GM23338 (cell line): ENCODE results near the gene BMP10. TPM values are rescaled to one million over a fixed set of nuclear protein-coding genes. Genes with fewer than 3 reads are reported as not detected.
A peak's percentile ranks its signal among the peaks of the same experiment; 100 is the strongest.

Experiments
- ATAC-seq: fragments of 200-7000 bp; cut with Tn5 transposase; 3 replicates; pipeline ENCODE4 v1.9.1; 2020
- DNase-seq: peaks from one replicate; pipeline ENCODE4 v3.0.0-alpha.2; 2015; ENCODE audit warnings: low spot score
- H2AFZ ChIP-seq: fragments of 200-600 bp; sonication (generic); 2 replicates; pipeline ENCODE4 v1.8.0; 2016; ENCODE audit warnings: antibody characterized with exemption, mild to moderate bottlenecking, moderate library complexity
- H3F3A ChIP-seq: fragments of 200-600 bp; sonication (generic); replicated peaks from 2 replicates; pipeline ENCODE4 v1.8.0; 2017; ENCODE audit warnings: antibody characterized with exemption, mixed run types, low read depth
- H3K27ac ChIP-seq: fragments of 200-600 bp; sonication (generic); 2 replicates; pipeline ENCODE4 v1.6.1; 2016; ENCODE audit warnings: low read depth
- H3K27me3 ChIP-seq: fragments of 200-600 bp; sonication (generic); 2 replicates; pipeline ENCODE4 v1.8.0; 2016; ENCODE audit warnings: mild to moderate bottlenecking, mixed run types, moderate library complexity; ENCODE audit not compliant: insufficient read depth
- H3K36me3 ChIP-seq: fragments of 200-600 bp; sonication (generic); 2 replicates; pipeline ENCODE4 v1.8.0; 2016; ENCODE audit warnings: mild to moderate bottlenecking; ENCODE audit not compliant: insufficient read depth
- H3K4me1 ChIP-seq: fragments of 200-600 bp; sonication (generic); 2 replicates; pipeline ENCODE4 v1.8.0; 2016; ENCODE audit warnings: mild to moderate bottlenecking, moderate library complexity; ENCODE audit not compliant: insufficient read depth
- H3K4me2 ChIP-seq: fragments of 200-600 bp; sonication (generic); 2 replicates; pipeline ENCODE4 v1.7.1; 2017; ENCODE audit warnings: mixed run types
- H3K4me3 ChIP-seq: fragments of 200-600 bp; sonication (generic); 2 replicates; pipeline ENCODE4 v1.6.1; 2016; ENCODE audit warnings: mixed run types
- H3K79me2 ChIP-seq: fragments of 200-600 bp; sonication (generic); replicated peaks from 2 replicates; pipeline ENCODE4 v1.8.0; 2017; ENCODE audit warnings: mild to moderate bottlenecking; ENCODE audit not compliant: insufficient read depth
- H3K9me2 ChIP-seq: fragments of 200-600 bp; sonication (generic); 2 replicates; pipeline ENCODE4 v1.8.0; 2017; ENCODE audit not compliant: insufficient read depth
- H4K20me1 ChIP-seq: fragments of 200-600 bp; sonication (generic); replicated peaks from 2 replicates; pipeline ENCODE4 v1.8.0; 2017; ENCODE audit warnings: mild to moderate bottlenecking; ENCODE audit not compliant: insufficient read depth
- H3K27ac Mint-ChIP-seq: 2 replicates; pipeline ENCODE4 v1.8.0; 2020; ENCODE audit warnings: inconsistent platforms, mild to moderate bottlenecking, moderate library complexity, mixed read lengths
- H3K27me3 Mint-ChIP-seq: 3 replicates; pipeline ENCODE4 v1.8.0; 2022; ENCODE audit warnings: low read depth, mild to moderate bottlenecking, moderate library complexity, mixed read lengths, inconsistent platforms; ENCODE audit not compliant: insufficient read depth, poor library complexity
- H3K36me3 Mint-ChIP-seq: 3 replicates; pipeline ENCODE4 v1.8.0; 2021; ENCODE audit warnings: low read depth, mild to moderate bottlenecking, inconsistent platforms, moderate library complexity, mixed read lengths
- H3K4me1 Mint-ChIP-seq: 3 replicates; pipeline ENCODE4 v1.8.0; 2020; ENCODE audit warnings: mild to moderate bottlenecking, inconsistent platforms, mixed read lengths
- H3K4me3 Mint-ChIP-seq: 3 replicates; pipeline ENCODE4 v1.8.0; 2021; ENCODE audit warnings: moderate library complexity, mild to moderate bottlenecking, inconsistent platforms, mixed read lengths
- H3K9me3 Mint-ChIP-seq: 3 replicates; pipeline ENCODE4 v1.8.0; 2020; ENCODE audit warnings: moderate library complexity, mild to moderate bottlenecking, inconsistent platforms, mixed read lengths
- CREB1 ChIP-seq: fragments of 250-450 bp; sonication (Bioruptor Pico); IDR thresholded peaks from 2 replicates; pipeline ENCODE4 v1.5.0; 2020; ENCODE audit warnings: low read depth, mild to moderate bottlenecking, moderate library complexity
- CTCF ChIP-seq, 2 experiments: fragments of 200-600 bp in 1 of 2; sonication (generic) in 1 of 2; conservative IDR thresholded peaks; 2 replicates each; pipeline versions ENCODE4 v1.5.1 to v1.6.1; 2016 to 2017; ENCODE audit warnings: antibody characterized with exemption in 2 of 2, low read depth in 2 of 2, mild to moderate bottlenecking in 2 of 2, moderate library complexity in 1 of 2
- ETS1 ChIP-seq: IDR thresholded peaks from 2 replicates; pipeline ENCODE4 v1.6.1; 2016; ENCODE audit warnings: antibody characterized with exemption
- EZH2 ChIP-seq: fragments of 200-600 bp; sonication (generic); IDR thresholded peaks from one replicate; pipeline ENCODE4 v1.8.0; 2017; ENCODE audit warnings: antibody characterized with exemption, mild to moderate bottlenecking, low read depth; ENCODE audit not compliant: unreplicated experiment
- JUNB ChIP-seq: IDR thresholded peaks from one replicate; pipeline ENCODE4 v1.6.1; 2016; ENCODE audit warnings: antibody characterized with exemption; ENCODE audit not compliant: unreplicated experiment
- NANOG ChIP-seq: IDR thresholded peaks from 2 replicates; pipeline ENCODE4 v1.6.1; 2016; ENCODE audit warnings: antibody characterized with exemption, borderline replicate concordance
- POLR2AphosphoS5 ChIP-seq: IDR thresholded peaks from 2 replicates; pipeline ENCODE4 v1.6.1; 2016; ENCODE audit warnings: antibody characterized with exemption, low read depth
- REST ChIP-seq: IDR thresholded peaks from one replicate; pipeline ENCODE4 v1.6.1; 2018; ENCODE audit warnings: antibody characterized with exemption; ENCODE audit not compliant: unreplicated experiment
- ZNF114 ChIP-seq: fragments of 250-450 bp; sonication (Bioruptor Pico); IDR thresholded peaks from 2 replicates; pipeline ENCODE4 v1.5.0; 2020; ENCODE audit warnings: mild to moderate bottlenecking, moderate library complexity
- ZNF331 ChIP-seq: fragments of 250-450 bp; sonication (Bioruptor Pico); IDR thresholded peaks from 2 replicates; pipeline ENCODE4 v1.5.0; 2020; ENCODE audit warnings: low read depth, mild to moderate bottlenecking, moderate library complexity
- polyA plus RNA-seq: library from polyadenylated mRNA; unstranded; fragments of >200 nt; fragmentation: Nextera tagmentation; extraction: Ambion mirVana; gene quantifications from 2 replicates; pipeline ENCODE4 v1.2.1, GENCODE V29; 2016
- total RNA-seq: library from RNA; depleted of rRNA; stranded (reverse); fragments of >200 nt; shearing (Covaris generic); gene quantifications from 2 replicates; pipeline ENCODE4 v1.2.3, GENCODE V29; 2014

Gene BMP10
- total and polyA plus RNA-seq, 2 experiments from 2014 or later, result not detected

- Histone ChIP-seq H3K27me3 (no peaks in the 10 kb centered on the region), H3K4me3 (no peak overlapping the region), H3K27ac (no peak overlapping the region), H3K4me1 (0 out of 2 replicates have a peak, but pooled peaks cover 8% of the 10 kb centered on the region), H3K36me3 (no peaks in the 10 kb centered on the region), H3K4me2 (no peak overlapping the region), H3K9me2 (no peaks in the 10 kb centered on the region), H4K20me1 (no peaks in the 10 kb centered on the region), H3K79me2 (no peaks in the 10 kb centered on the region), H2AFZ (no peak overlapping the region), H3F3A (no peaks in the 10 kb centered on the region)
- Mint-ChIP-seq H3K27me3 (peaks cover 2% of the 10 kb centered on the region), H3K27ac (no peak overlapping the region), H3K4me1 (peaks cover 14% of the 10 kb centered on the region), H3K9me3 (no peaks in the 10 kb centered on the region), H3K4me3 (no peak overlapping the region), H3K36me3 (no peaks in the 10 kb centered on the region)
- ATAC-seq, result no peak
- no peak for TF ChIP-seq ZNF114 (CRISPR knock-in tag)
- DNase-seq, result no peak
These were observed 38.0 kb downstream of the BMP10 start for GRCh38 chr2:68833162-68833561.

DNA sequence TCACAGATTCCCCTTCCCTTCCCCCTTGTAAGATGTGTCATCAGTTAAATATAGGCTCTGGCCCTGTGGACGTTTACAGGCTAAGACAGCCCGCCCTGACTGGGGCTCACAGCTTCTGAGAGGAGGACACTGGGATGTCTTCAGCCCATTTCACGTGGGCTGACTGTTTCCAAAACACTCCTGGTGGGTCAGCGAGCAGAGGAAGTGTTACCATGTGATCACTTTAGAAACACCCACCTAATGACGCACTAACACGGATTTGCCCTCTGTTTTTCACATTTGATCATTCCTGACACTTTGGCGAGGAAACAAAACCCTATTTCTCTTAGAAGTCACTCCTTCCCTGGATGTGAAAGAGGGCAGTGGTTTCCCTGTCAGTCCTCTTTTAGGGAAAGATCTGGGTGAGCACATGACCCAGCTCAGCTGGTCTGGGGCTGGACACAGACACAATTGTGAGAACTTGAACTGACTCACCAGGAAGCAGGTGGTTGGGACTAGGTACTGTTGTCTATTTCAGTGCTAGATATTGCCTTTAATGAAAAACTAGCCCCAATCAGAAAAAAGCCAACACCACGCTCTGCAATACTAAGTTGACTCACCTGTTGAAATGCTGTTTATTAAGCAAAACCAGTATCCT lies 38.8 kb downstream of the BMP10 start:
- H3K4me3 ChIP-seq, result no peak overlapping the region
- H3F3A ChIP-seq, result no peaks in the 10 kb centered on the region
- H3K4me1 ChIP-seq, result 0 out of 2 replicates have a peak, but pooled peaks cover 8% of the 10 kb centered on the region
- H3K27me3 Mint-ChIP-seq, result peaks cover 2% of the 10 kb centered on the region
- H3K4me1 Mint-ChIP-seq, result peaks cover 14% of the 10 kb centered on the region
- no peaks in the 10 kb centered on the region for H4K20me1 ChIP-seq
- ATAC-seq, result no peak
- H3K4me3 Mint-ChIP-seq, result no peak overlapping the region
- H3K27ac ChIP-seq, result no peak overlapping the region
- H3K9me2 ChIP-seq, result no peaks in the 10 kb centered on the region
- H3K9me3 Mint-ChIP-seq, result no peaks in the 10 kb centered on the region
- no peaks in the 10 kb centered on the region for H3K36me3 ChIP-seq
- no peaks in the 10 kb centered on the region for H3K36me3 Mint-ChIP-seq
- no peaks in the 10 kb centered on the region for H3K27me3 ChIP-seq
- H3K27ac Mint-ChIP-seq, result no peak overlapping the region
- peak overlapping the region; percentile 47 for H2AFZ ChIP-seq
- no peak overlapping the region for H3K4me2 ChIP-seq
- no peaks in the 10 kb centered on the region for H3K79me2 ChIP-seq
- no peak for DNase-seq
- TF ChIP-seq JUNB, result no peak
- TF ChIP-seq ZNF331 (CRISPR knock-in tag), result no peak
- no peak for TF ChIP-seq ETS1
- TF ChIP-seq CREB1 (CRISPR knock-in tag), result no peak
- no peak for TF ChIP-seq NANOG
- no peak for TF ChIP-seq POLR2AphosphoS5
- no peak for TF ChIP-seq CTCF (conservative IDR thresholded peaks at IDR 0.05; ENCODE audit: low read depth in 2 of 2)
- TF ChIP-seq REST, result no peak
- no peak for TF ChIP-seq ZNF114 (CRISPR knock-in tag)
- no peak for TF ChIP-seq EZH2
